Measurements from ENCODE around the gene CLRN1. TPM values are rescaled to one million over a fixed set of nuclear protein-coding genes. Genes with fewer than 3 reads are reported as not detected.
"Not testable (repeated sequence)": the region's sequence is repeated elsewhere in the genome, so short reads cannot be mapped to it uniquely, and the experiment has no call there.

Gene CLRN1
- polyA plus RNA-seq, 3 donors, result not detected

GRCh38 chr3:150989208-150989607 is 16.7 kb upstream of the CLRN1 start:
- Mint-ChIP-seq H3K27ac (no peak overlapping the region), H3K36me3 (no peaks in the 10 kb centered on the region), H3K4me1 (peaks cover 4% of the 10 kb centered on the region), H3K9me3 (peaks cover 0 to 8% (median 3%) of the 10 kb centered on the region in 7 donors), H3K27me3 (ENCODE audit: low read depth in 3 of 3) (peaks cover 0 to 6% (median 0%) of the 10 kb centered on the region in 3 donors), H3K4me3 (no peak overlapping the region)
- Histone ChIP-seq H3K4me1 (ENCODE audit: control insufficient read depth in 1 of 2, insufficient read depth in 2 of 2, low read length in 2 of 2) (no peaks in the 10 kb centered on the region), H3K4me3 (replicated peaks in 1 of 3; ENCODE audit: low read depth in 2 of 3, low read length in 3 of 3) (no peak overlapping the region), H3K9me3 (replicated peaks in 1 of 2; ENCODE audit: control insufficient read depth in 1 of 2, insufficient read depth in 1 of 2, low read length in 2 of 2) (no peaks in the 10 kb centered on the region), H3K27ac (ENCODE audit: low read depth in 1 of 2, low read length in 2 of 2) (no peak overlapping the region), H3K9ac (ENCODE audit: insufficient read depth, low read length, poor library complexity, severe bottlenecking) (no peak overlapping the region), H3K4me2 (replicated peaks; ENCODE audit: extremely low read depth, low read length, poor library complexity, severe bottlenecking) (no peak overlapping the region), H4K20me1 (ENCODE audit: insufficient read depth, low read length) (no peaks in the 10 kb centered on the region), H2AFZ (ENCODE audit: insufficient read depth, low read depth, low read length, poor library complexity, severe bottlenecking) (no peak overlapping the region), H3K27me3 (ENCODE audit: control insufficient read depth in 2 of 2, insufficient read depth in 2 of 2, low read length in 2 of 2) (no peaks in the 10 kb centered on the region), H3K79me2 (ENCODE audit: insufficient read depth, low read length) (no peaks in the 10 kb centered on the region), H3K36me3 (replicated peaks in 1 of 2; ENCODE audit: control insufficient read depth in 1 of 2, insufficient read depth in 2 of 2, low read length in 2 of 2) (no peaks in the 10 kb centered on the region)
- intact Hi-C loops (cut with micrococcal nuclease), result no loop called here
- no peak for DNase-seq
- 97% methylated on average over 2 of the region's 2 CpGs for WGBS (ENCODE audit: insufficient coverage)
- no peak for TF ChIP-seq CTCF (IDR thresholded peaks at IDR 0.05)

GRCh38 chr3:150988395-150988794 is 15.9 kb upstream of the CLRN1 start:
- intact Hi-C loops (cut with micrococcal nuclease); H3K27ac Mint-ChIP-seq; H4K20me1 ChIP-seq (ENCODE audit: insufficient read depth, low read length); H3K4me1 Mint-ChIP-seq; H3K9ac ChIP-seq (ENCODE audit: insufficient read depth, low read length, poor library complexity, severe bottlenecking); H3K4me3 ChIP-seq (replicated peaks in 1 of 3; ENCODE audit: low read depth in 2 of 3, low read length in 3 of 3); H3K36me3 ChIP-seq (replicated peaks in 1 of 2; ENCODE audit: control insufficient read depth in 1 of 2, insufficient read depth in 2 of 2, low read length in 2 of 2); H3K27ac ChIP-seq (ENCODE audit: low read depth in 1 of 2, low read length in 2 of 2); H2AFZ ChIP-seq (ENCODE audit: insufficient read depth, low read depth, low read length, poor library complexity, severe bottlenecking); H3K9me3 Mint-ChIP-seq; H3K27me3 ChIP-seq (ENCODE audit: control insufficient read depth in 2 of 2, insufficient read depth in 2 of 2, low read length in 2 of 2); H3K27me3 Mint-ChIP-seq (ENCODE audit: low read depth in 3 of 3); DNase-seq; H3K79me2 ChIP-seq (ENCODE audit: insufficient read depth, low read length); H3K4me2 ChIP-seq (replicated peaks; ENCODE audit: extremely low read depth, low read length, poor library complexity, severe bottlenecking); H3K9me3 ChIP-seq (replicated peaks in 1 of 2; ENCODE audit: control insufficient read depth in 1 of 2, insufficient read depth in 1 of 2, low read length in 2 of 2); H3K4me1 ChIP-seq (ENCODE audit: control insufficient read depth in 1 of 2, insufficient read depth in 2 of 2, low read length in 2 of 2); H3K36me3 Mint-ChIP-seq; H3K4me3 Mint-ChIP-seq: not testable (repeated sequence)
- WGBS (ENCODE audit: insufficient coverage), result no CpG with 5 or more reads among the region's 1 CpG
